Fibroblast of villous mesenchyme (primary cell): ENCODE results near the gene LPO. TPM values are rescaled to one million over a fixed set of nuclear protein-coding genes. Genes with fewer than 3 reads are reported as not detected.
A peak's percentile ranks its signal among the peaks of the same experiment; 100 is the strongest.

ENCODE experiments used
- DNase-seq: peaks from one replicate; pipeline ENCODE4 v3.0.0-alpha.2; 2010; ENCODE audit warnings: low read depth
- H3K4me3 ChIP-seq: 2 replicates; pipeline ENCODE4 v1.5.1; 2011; ENCODE audit warnings: low read depth, mild to moderate bottlenecking, low read length
- CTCF ChIP-seq: IDR thresholded peaks from 2 replicates; pipeline ENCODE4 v1.5.1; 2012; ENCODE audit warnings: low read depth, mild to moderate bottlenecking, low read length; ENCODE audit not compliant: insufficient read depth
- total RNA-seq: library from RNA; depleted of rRNA; stranded (reverse); fragments of >200 nt; gene quantifications from 2 replicates; pipeline ENCODE4 v1.2.3, GENCODE V29; 2012

The LPO gene
- total RNA-seq, 1 donor = not detected

GRCh38 chr17:58277107-58277801 is 38.9 kb downstream of the LPO start:
- no peak overlapping the region for H3K4me3 ChIP-seq
- TF ChIP-seq CTCF = peak; percentile 30

GRCh38 chr17:58277802-58278595 is 39.6 kb downstream of the LPO start:
- no peak overlapping the region for H3K4me3 ChIP-seq
- no peak for TF ChIP-seq CTCF
- DNase-seq = no peak

More at GRCh38 chr17:58277107-58277801, 38.9 kb downstream of the LPO start:
- DNase-seq = peak; percentile 8

- DNase-seq = no peak
- TF ChIP-seq CTCF = no peak
Observed at GRCh38 chr17:58278661-58279015, 40.3 kb downstream of the LPO start.

DNA sequence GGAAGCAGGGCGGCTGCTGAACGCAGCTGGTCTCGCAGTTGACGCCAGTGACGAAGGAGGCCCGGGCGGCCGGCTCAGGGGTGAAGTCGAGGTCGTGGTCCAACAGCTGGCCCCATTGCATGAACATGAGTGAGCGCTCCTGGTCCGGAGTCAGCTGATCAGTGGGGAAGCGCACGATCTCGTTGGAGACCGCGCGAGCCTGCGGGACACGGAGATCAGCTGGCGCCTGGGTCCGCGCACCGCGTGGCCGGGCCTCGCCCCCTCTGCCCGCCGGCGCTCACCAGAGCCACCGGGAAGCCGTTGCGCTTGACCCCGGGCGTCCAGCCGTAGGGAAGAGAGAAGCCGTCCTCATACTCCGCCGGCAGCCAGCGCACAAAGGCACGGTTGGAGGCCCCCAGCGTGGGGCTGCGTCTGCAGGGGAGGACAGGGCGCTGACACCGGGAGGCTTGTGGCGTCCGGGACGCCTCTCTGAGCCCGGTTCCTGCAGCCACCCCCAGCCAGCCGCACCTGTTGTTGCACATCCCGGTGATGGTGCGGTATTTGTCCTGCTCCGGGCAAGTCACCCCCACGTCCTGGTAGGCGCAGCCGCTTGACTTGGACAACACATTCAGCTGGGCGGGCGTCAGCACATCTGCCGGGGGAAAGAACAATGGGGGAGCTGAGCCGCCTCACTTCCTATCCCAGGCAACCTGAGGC is 40.8 kb downstream of the LPO start:
- no peak for TF ChIP-seq CTCF
- H3K4me3 ChIP-seq = no peak overlapping the region
- DNase-seq = peak; percentile 11

More at GRCh38 chr17:58278661-58279015, 40.3 kb downstream of the LPO start:
- H3K4me3 ChIP-seq = no peak overlapping the region

GRCh38 chr17:58279736-58280479 is 41.5 kb downstream of the LPO start:
- TF ChIP-seq CTCF = no peak
- DNase-seq = no peak
- H3K4me3 ChIP-seq = no peak overlapping the region

DNA sequence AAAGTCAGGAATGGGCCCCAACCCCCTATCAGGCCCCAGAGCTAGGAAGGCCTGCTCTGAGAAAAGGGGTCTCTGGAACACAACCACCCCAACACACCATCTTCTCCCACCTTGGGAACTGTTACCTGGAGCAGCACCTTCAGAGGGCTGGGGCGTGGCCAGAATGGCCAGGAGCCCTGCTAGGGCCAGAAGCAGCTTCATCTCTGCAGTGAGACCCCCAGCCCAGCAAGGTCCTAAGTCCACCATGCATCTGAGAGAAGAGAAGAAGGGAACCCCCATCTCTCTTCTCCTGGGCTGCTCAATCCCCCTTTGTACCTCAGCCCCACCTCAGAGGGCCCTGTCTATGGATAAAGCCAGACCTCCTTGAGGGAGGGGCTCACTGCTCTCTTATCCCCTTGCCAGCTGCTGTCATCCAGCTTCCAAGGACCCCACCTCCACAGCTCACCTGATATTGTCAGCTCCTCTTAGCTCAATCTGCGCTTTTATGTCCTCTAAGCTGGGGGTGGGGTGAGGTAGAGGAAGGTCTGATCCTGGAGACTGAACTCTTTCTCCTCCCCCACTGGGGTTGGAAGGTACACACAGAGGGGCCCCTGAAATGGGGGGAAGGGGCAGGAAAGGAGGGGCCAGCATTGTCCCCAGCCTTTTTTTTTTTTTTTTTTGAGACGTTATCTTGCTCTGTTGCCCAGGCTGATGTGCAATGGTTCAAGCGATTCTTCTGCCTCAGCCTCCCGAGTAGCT is 42.3 kb downstream of the LPO start, which contains the start of gene MPO:
Gene MPO (minus strand): TSS at position 456 of the 738 bp plus-strand sequence. CDS start 177 bp downstream, at position 279.
- no peak for DNase-seq
- no peak within 1 kb of the TSS for H3K4me3 ChIP-seq
- TF ChIP-seq CTCF = no peak
